IgD-negative memory B cell (primary cell): ENCODE measurements around the gene TMEM59. TPM values are rescaled to one million over a fixed set of nuclear protein-coding genes. Genes with fewer than 3 reads are reported as not detected.
A peak's percentile ranks its signal among the peaks of the same experiment; 100 is the strongest.
"Not testable (repeated sequence)": the region's sequence is repeated elsewhere in the genome, so short reads cannot be mapped to it uniquely, and the experiment has no call there.

Source experiments
- H3K27ac Mint-ChIP-seq, 3 donors: one replicate each; pipeline ENCODE4 v1.8.0; 2020 to 2022; ENCODE audit warnings: mild to moderate bottlenecking in 3 of 3, mixed read lengths in 3 of 3, moderate library complexity in 1 of 3
- H3K27me3 Mint-ChIP-seq: one replicate; pipeline ENCODE4 v1.8.0; 2021; ENCODE audit warnings: mixed read lengths
- H3K36me3 Mint-ChIP-seq: one replicate; pipeline ENCODE4 v1.8.0; 2020; ENCODE audit warnings: mild to moderate bottlenecking, mixed read lengths
- H3K4me1 Mint-ChIP-seq, 3 donors: one replicate each; pipeline ENCODE4 v1.8.0; 2020 to 2022; ENCODE audit warnings: mixed read lengths in 3 of 3, mild to moderate bottlenecking in 1 of 3
- H3K4me3 Mint-ChIP-seq, 4 donors: one replicate each; pipeline ENCODE4 v1.8.0; 2020 to 2022; ENCODE audit warnings: mild to moderate bottlenecking in 4 of 4, mixed read lengths in 4 of 4, moderate library complexity in 3 of 4
- H3K9me3 Mint-ChIP-seq, 3 donors: one replicate each; pipeline ENCODE4 v1.8.0; 2020 to 2021; ENCODE audit warnings: mixed read lengths in 3 of 3, mild to moderate bottlenecking in 1 of 3
- polyA plus RNA-seq: library from polyadenylated mRNA; unstranded; fragments of 300-500 nt; fragmentation: Illumina TruSeq; gene quantifications from one replicate; pipeline ENCODE4 v1.2.3, GENCODE V29; 2021

TMEM59 gene
- polyA plus RNA-seq, 1 donor from 2014 or later: 386 TPM

- Mint-ChIP-seq H3K9me3 (no peaks in the 10 kb centered on the region), H3K36me3 (peaks cover 8% of the 10 kb centered on the region), H3K4me3 (no peak overlapping the region), H3K27ac (no peak overlapping the region), H3K27me3 (no peaks in the 10 kb centered on the region), H3K4me1 (peaks cover 2 to 6% (median 4%) of the 10 kb centered on the region in 3 donors)
Observed at GRCh38 chr1:54080598-54081049, 27.6 kb upstream of the TMEM59 start.

- peaks cover 2 to 4% (median 3%) of the 10 kb centered on the region in 3 donors for H3K4me1 Mint-ChIP-seq
- H3K27me3 Mint-ChIP-seq: no peaks in the 10 kb centered on the region
- H3K4me3 Mint-ChIP-seq: no peak overlapping the region
- no peaks in the 10 kb centered on the region for H3K9me3 Mint-ChIP-seq
- no peak overlapping the region for H3K27ac Mint-ChIP-seq
- peaks cover 2% of the 10 kb centered on the region for H3K36me3 Mint-ChIP-seq
Observed at GRCh38 chr1:54077359-54077758, 24.4 kb upstream of the TMEM59 start.

GRCh38 chr1:54070171-54070837 is 17.3 kb upstream of the TMEM59 start:
- no peak overlapping the region for H3K27ac Mint-ChIP-seq
- H3K36me3 Mint-ChIP-seq: no peaks in the 10 kb centered on the region
- H3K4me3 Mint-ChIP-seq: no peak overlapping the region
- no peaks in the 10 kb centered on the region for H3K9me3 Mint-ChIP-seq
- H3K27me3 Mint-ChIP-seq: no peaks in the 10 kb centered on the region
- peaks cover 0 to 5% (median 0%) of the 10 kb centered on the region in 3 donors for H3K4me1 Mint-ChIP-seq

- H3K27me3 Mint-ChIP-seq: no peaks in the 10 kb centered on the region
- no peak overlapping the region for H3K4me3 Mint-ChIP-seq
- no peaks in the 10 kb centered on the region for H3K9me3 Mint-ChIP-seq
- peaks cover 0 to 5% (median 0%) of the 10 kb centered on the region in 3 donors for H3K4me1 Mint-ChIP-seq
- no peak overlapping the region for H3K27ac Mint-ChIP-seq
- H3K36me3 Mint-ChIP-seq: no peaks in the 10 kb centered on the region
Observed at GRCh38 chr1:54069791-54070170, 16.8 kb upstream of the TMEM59 start.

GRCh38 chr1:54064299-54064698 is 11.3 kb upstream of the TMEM59 start:
- Mint-ChIP-seq H3K4me1 (peaks cover 0 to 5% (median 3%) of the 10 kb centered on the region in 3 donors), H3K36me3 (peaks cover 1% of the 10 kb centered on the region), H3K4me3 (no peak overlapping the region), H3K27me3 (no peaks in the 10 kb centered on the region), H3K9me3 (no peaks in the 10 kb centered on the region), H3K27ac (no peak overlapping the region)

- no peaks in the 10 kb centered on the region for H3K27me3 Mint-ChIP-seq
- H3K9me3 Mint-ChIP-seq: no peaks in the 10 kb centered on the region
- no peak overlapping the region for H3K4me3 Mint-ChIP-seq
- H3K4me1 Mint-ChIP-seq: peaks cover 15 to 33% (median 23%) of the 10 kb centered on the region in 3 donors
- H3K36me3 Mint-ChIP-seq: peaks cover 5% of the 10 kb centered on the region
- peak overlapping the region in 1 of 3 donors; percentile 39 for H3K27ac Mint-ChIP-seq
Observed at GRCh38 chr1:54054438-54054749, 1.4 kb upstream of the TMEM59 start.

- Mint-ChIP-seq H3K4me1 (peaks cover 15 to 34% (median 25%) of the 10 kb centered on the region in 3 donors), H3K36me3 (peaks cover 5% of the 10 kb centered on the region), H3K27ac (peak overlapping the region in 1 of 3 donors; percentile 39)
Observed at GRCh38 chr1:54053745-54054437, 887 bp upstream of the TMEM59 start.

GRCh38 chr1:54052431-54052933 is 522 bp downstream of the TMEM59 start:
- Mint-ChIP-seq H3K27ac (no peak overlapping the region), H3K9me3 (no peaks in the 10 kb centered on the region), H3K4me1 (peaks cover 15 to 40% (median 26%) of the 10 kb centered on the region in 3 donors)

More at GRCh38 chr1:54053745-54054437, 887 bp upstream of the TMEM59 start:
- Mint-ChIP-seq H3K27me3 (no peaks in the 10 kb centered on the region), H3K9me3 (no peaks in the 10 kb centered on the region), H3K4me3 (no peak overlapping the region)

GRCh38 chr1:54051933-54052430 is 1.0 kb downstream of the TMEM59 start:
- H3K27me3 Mint-ChIP-seq: no peaks in the 10 kb centered on the region

More at GRCh38 chr1:54052431-54052933, 522 bp downstream of the TMEM59 start:
- Mint-ChIP-seq H3K27me3 (no peaks in the 10 kb centered on the region), H3K4me3 (no peak overlapping the region), H3K36me3 (peaks cover 2% of the 10 kb centered on the region)

GRCh38 chr1:54050435-54050834 is 2.6 kb downstream of the TMEM59 start:
- peaks cover 14 to 42% (median 36%) of the 10 kb centered on the region in 3 donors for H3K4me1 Mint-ChIP-seq
- H3K9me3 Mint-ChIP-seq, H3K27ac Mint-ChIP-seq, H3K27me3 Mint-ChIP-seq, H3K36me3 Mint-ChIP-seq: not testable (repeated sequence)
- H3K4me3 Mint-ChIP-seq: peak overlapping the region in 2 of 4 donors; percentile 28 to 52

More at GRCh38 chr1:54051933-54052430, 1.0 kb downstream of the TMEM59 start:
- H3K27ac Mint-ChIP-seq: no peak overlapping the region
- H3K9me3 Mint-ChIP-seq: no peaks in the 10 kb centered on the region
- no peak overlapping the region for H3K4me3 Mint-ChIP-seq
- peaks cover 19 to 44% (median 30%) of the 10 kb centered on the region in 3 donors for H3K4me1 Mint-ChIP-seq
- H3K36me3 Mint-ChIP-seq: no peaks in the 10 kb centered on the region

GRCh38 chr1:54047384-54048305 is 5.4 kb downstream of the TMEM59 start:
- H3K9me3 Mint-ChIP-seq: no peaks in the 10 kb centered on the region
- peaks cover 2% of the 10 kb centered on the region for H3K36me3 Mint-ChIP-seq
- H3K27me3 Mint-ChIP-seq: no peaks in the 10 kb centered on the region
- H3K4me1 Mint-ChIP-seq: peaks cover 17 to 31% (median 28%) of the 10 kb centered on the region in 3 donors
- H3K27ac Mint-ChIP-seq: peak overlapping the region; percentile 46 to 71 (median 52)
- peak overlapping the region in 2 of 4 donors; percentile 43 to 76 for H3K4me3 Mint-ChIP-seq

GRCh38 chr1:54046671-54047383 is 6.2 kb downstream of the TMEM59 start:
- Mint-ChIP-seq H3K27me3 (no peaks in the 10 kb centered on the region), H3K9me3 (no peaks in the 10 kb centered on the region), H3K4me3 (peak overlapping the region in 2 of 4 donors; percentile 43 to 76), H3K27ac (peak overlapping the region; percentile 46 to 71 (median 52)), H3K36me3 (peaks cover 2% of the 10 kb centered on the region), H3K4me1 (peaks cover 17 to 31% (median 28%) of the 10 kb centered on the region in 3 donors)

GRCh38 chr1:54045496-54045895 is 7.5 kb downstream of the TMEM59 start:
- H3K36me3 Mint-ChIP-seq: peaks cover 2% of the 10 kb centered on the region
- no peak overlapping the region for H3K27ac Mint-ChIP-seq
- no peak overlapping the region for H3K4me3 Mint-ChIP-seq
- peaks cover 17 to 28% (median 25%) of the 10 kb centered on the region in 3 donors for H3K4me1 Mint-ChIP-seq
- no peaks in the 10 kb centered on the region for H3K27me3 Mint-ChIP-seq
- H3K9me3 Mint-ChIP-seq: no peaks in the 10 kb centered on the region

- Mint-ChIP-seq H3K27ac (no peak overlapping the region), H3K4me1 (peaks cover 5 to 10% (median 6%) of the 10 kb centered on the region in 3 donors), H3K36me3 (peaks cover 2% of the 10 kb centered on the region), H3K9me3 (no peaks in the 10 kb centered on the region), H3K4me3 (no peak overlapping the region), H3K27me3 (no peaks in the 10 kb centered on the region)
Observed at GRCh38 chr1:54041806-54042205, 11.2 kb downstream of the TMEM59 start.
